ENCODE measurements around the gene PDE7B.

PDE7B gene

DNA sequence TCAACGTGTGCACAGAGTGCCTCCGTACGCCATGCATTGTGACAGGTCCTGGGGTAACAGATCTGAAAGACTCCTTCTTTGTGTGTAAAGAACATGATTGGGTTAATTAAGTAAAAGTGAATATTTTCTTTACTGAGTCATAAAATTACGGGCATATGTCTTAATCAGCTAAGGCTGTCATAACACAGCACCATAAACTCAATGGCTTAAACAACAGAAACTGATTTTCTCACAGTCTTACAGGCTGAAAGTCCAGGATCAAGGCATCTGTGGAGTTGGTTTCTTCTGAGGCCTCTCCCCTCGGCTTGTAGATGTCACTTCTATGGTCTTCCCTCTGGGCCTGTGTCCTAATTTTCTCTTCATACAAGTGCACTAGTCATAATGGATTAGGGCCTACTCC is 221.7 kb downstream of the PDE7B start:
- no peak overlapping the region for H3K9ac ChIP-seq (ENCODE audit: low read depth, low read length, poor library complexity, severe bottlenecking)
- H3K27me3 ChIP-seq (ENCODE audit: insufficient read depth, low read length, poor library complexity, severe bottlenecking), result no peaks in the 10 kb centered on the region
- H3K79me2 ChIP-seq (ENCODE audit: insufficient read depth, low read length), result no peaks in the 10 kb centered on the region
- H2AFZ ChIP-seq (ENCODE audit: low read length), result no peak overlapping the region
- TF ChIP-seq EZH2phosphoT487 (IDR thresholded peaks at IDR 0.05; ENCODE audit: borderline replicate concordance), result no peak
- TF ChIP-seq, protein P1, sequence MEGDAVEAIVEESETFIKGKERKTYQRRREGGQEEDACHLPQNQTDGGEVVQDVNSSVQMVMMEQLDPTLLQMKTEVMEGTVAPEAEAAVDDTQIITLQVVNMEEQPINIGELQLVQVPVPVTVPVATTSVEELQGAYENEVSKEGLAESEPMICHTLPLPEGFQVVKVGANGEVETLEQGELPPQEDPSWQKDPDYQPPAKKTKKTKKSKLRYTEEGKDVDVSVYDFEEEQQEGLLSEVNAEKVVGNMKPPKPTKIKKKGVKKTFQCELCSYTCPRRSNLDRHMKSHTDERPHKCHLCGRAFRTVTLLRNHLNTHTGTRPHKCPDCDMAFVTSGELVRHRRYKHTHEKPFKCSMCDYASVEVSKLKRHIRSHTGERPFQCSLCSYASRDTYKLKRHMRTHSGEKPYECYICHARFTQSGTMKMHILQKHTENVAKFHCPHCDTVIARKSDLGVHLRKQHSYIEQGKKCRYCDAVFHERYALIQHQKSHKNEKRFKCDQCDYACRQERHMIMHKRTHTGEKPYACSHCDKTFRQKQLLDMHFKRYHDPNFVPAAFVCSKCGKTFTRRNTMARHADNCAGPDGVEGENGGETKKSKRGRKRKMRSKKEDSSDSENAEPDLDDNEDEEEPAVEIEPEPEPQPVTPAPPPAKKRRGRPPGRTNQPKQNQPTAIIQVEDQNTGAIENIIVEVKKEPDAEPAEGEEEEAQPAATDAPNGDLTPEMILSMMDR (conservative IDR thresholded peaks at IDR 0.05; ENCODE audit: low read length), result no peak
- H3K36me3 ChIP-seq (ENCODE audit: insufficient read depth, low read length), result no peaks in the 10 kb centered on the region
- H3K4me2 ChIP-seq (ENCODE audit: low read depth, low read length, poor library complexity, severe bottlenecking), result no peak overlapping the region
- no peaks in the 10 kb centered on the region for H3K9me3 ChIP-seq (ENCODE audit: insufficient read depth, low read depth, low read length)
- no peaks in the 10 kb centered on the region for H4K20me1 ChIP-seq (ENCODE audit: insufficient read depth, low read length, poor library complexity, severe bottlenecking)
- H3F3A ChIP-seq (ENCODE audit: low read depth), result no peaks in the 10 kb centered on the region
- no peak overlapping the region for H3K4me3 ChIP-seq (ENCODE audit: low read length, poor library complexity, severe bottlenecking)
- H3K4me1 ChIP-seq (ENCODE audit: insufficient read depth, low read length, poor library complexity, severe bottlenecking), result no peaks in the 10 kb centered on the region
- no peaks in the 10 kb centered on the region for H3K9me2 ChIP-seq (replicated peaks; ENCODE audit: low read depth, low read length)

DNA sequence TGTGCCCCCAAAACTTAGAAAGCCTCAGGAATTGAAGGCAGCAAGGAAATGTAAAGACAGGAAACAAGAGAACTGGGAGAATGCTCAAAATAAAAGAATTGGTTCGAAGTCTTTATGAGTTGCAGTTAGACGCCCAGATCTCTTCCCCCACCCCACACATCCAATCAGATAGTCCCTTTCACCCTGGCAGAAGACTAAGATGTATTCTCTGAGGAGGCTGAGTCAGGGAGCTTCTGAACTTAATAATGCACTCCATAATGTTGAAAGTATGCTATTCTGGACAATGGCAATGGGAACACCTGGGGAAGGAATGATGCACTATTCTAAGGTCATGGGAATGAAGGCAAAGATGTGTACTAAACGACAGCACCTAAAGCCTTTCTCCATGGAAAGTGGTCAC is 225.0 kb downstream of the PDE7B start:
- no peak overlapping the region for H3K4me3 ChIP-seq (ENCODE audit: low read length, poor library complexity, severe bottlenecking)
- H3K27me3 ChIP-seq (ENCODE audit: insufficient read depth, low read length, poor library complexity, severe bottlenecking), result no peaks in the 10 kb centered on the region
- no peaks in the 10 kb centered on the region for H3K9me2 ChIP-seq (replicated peaks; ENCODE audit: low read depth, low read length)
- H3K9me3 ChIP-seq (ENCODE audit: insufficient read depth, low read depth, low read length), result no peaks in the 10 kb centered on the region
- H4K20me1 ChIP-seq (ENCODE audit: insufficient read depth, low read length, poor library complexity, severe bottlenecking), result no peaks in the 10 kb centered on the region
- no peaks in the 10 kb centered on the region for H3F3A ChIP-seq (ENCODE audit: low read depth)
- no peak overlapping the region for H2AFZ ChIP-seq (ENCODE audit: low read length)
- no peaks in the 10 kb centered on the region for H3K79me2 ChIP-seq (ENCODE audit: insufficient read depth, low read length)
- TF ChIP-seq, protein P1 (conservative IDR thresholded peaks at IDR 0.05; ENCODE audit: low read length), result no peak
- TF ChIP-seq EZH2phosphoT487 (IDR thresholded peaks at IDR 0.05; ENCODE audit: borderline replicate concordance), result no peak
- H3K4me2 ChIP-seq (ENCODE audit: low read depth, low read length, poor library complexity, severe bottlenecking), result no peak overlapping the region
- no peaks in the 10 kb centered on the region for H3K4me1 ChIP-seq (ENCODE audit: insufficient read depth, low read length, poor library complexity, severe bottlenecking)
- no peaks in the 10 kb centered on the region for H3K36me3 ChIP-seq (ENCODE audit: insufficient read depth, low read length)
- no peak overlapping the region for H3K9ac ChIP-seq (ENCODE audit: low read depth, low read length, poor library complexity, severe bottlenecking)

DNA sequence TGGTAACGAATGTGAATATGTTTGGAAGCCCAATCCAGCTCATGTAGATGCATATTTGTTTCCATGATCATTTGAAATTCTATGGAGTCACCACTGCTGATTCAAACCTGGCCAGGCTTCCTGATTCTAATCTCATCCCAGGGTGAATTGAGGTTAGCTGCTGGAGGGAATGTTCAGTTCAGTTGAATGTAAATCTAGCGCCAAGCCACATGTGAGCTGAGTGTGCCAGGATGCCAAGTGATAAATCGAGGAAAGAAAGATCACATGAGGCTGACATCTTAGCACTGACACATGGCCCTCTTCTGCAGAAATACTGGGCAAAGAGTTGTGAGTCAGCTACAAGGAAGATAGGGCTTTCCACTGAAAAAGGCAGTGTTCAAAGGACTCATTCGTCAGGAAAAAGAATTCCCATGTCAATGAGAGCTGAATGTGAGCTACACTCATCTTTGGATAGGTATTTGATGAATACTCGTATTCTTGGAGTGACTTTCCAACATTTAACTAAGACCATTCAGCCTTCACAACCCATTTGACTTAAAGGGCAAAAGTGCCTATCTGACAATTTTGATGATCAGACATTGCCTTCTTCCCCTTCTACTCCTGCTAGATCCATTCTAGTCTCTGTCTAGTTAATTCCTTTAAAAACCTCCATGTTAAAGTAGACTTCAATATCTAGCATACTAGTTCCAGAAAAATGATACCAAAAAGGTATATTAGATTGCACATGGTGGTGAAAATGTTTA is 226.5 kb downstream of the PDE7B start:
- Histone ChIP-seq H3K4me2 (ENCODE audit: low read depth, low read length, poor library complexity, severe bottlenecking) (no peak overlapping the region), H3K36me3 (ENCODE audit: insufficient read depth, low read length) (no peaks in the 10 kb centered on the region), H3K4me1 (ENCODE audit: insufficient read depth, low read length, poor library complexity, severe bottlenecking) (no peaks in the 10 kb centered on the region), H3K9ac (ENCODE audit: low read depth, low read length, poor library complexity, severe bottlenecking) (no peak overlapping the region), H3F3A (ENCODE audit: low read depth) (no peaks in the 10 kb centered on the region), H3K9me3 (ENCODE audit: insufficient read depth, low read depth, low read length) (no peaks in the 10 kb centered on the region), H4K20me1 (ENCODE audit: insufficient read depth, low read length, poor library complexity, severe bottlenecking) (no peaks in the 10 kb centered on the region), H2AFZ (ENCODE audit: low read length) (no peak overlapping the region), H3K27me3 (ENCODE audit: insufficient read depth, low read length, poor library complexity, severe bottlenecking) (no peaks in the 10 kb centered on the region), H3K4me3 (ENCODE audit: low read length, poor library complexity, severe bottlenecking) (no peak overlapping the region), H3K79me2 (ENCODE audit: insufficient read depth, low read length) (no peaks in the 10 kb centered on the region), H3K9me2 (replicated peaks; ENCODE audit: low read depth, low read length) (no peaks in the 10 kb centered on the region)
- TF ChIP-seq EZH2phosphoT487 (IDR thresholded peaks at IDR 0.05; ENCODE audit: borderline replicate concordance), result no peak
- TF ChIP-seq, protein P1 (conservative IDR thresholded peaks at IDR 0.05; ENCODE audit: low read length), result no peak
